GM21447 (cell line): ENCODE measurements around the gene ICAM2.

ENCODE experiments used
- ATAC-seq: cut with Tn5 transposase; IDR thresholded peaks from one replicate; pipeline ENCODE4 v1.9.1; 2021; ENCODE audit not compliant: unreplicated experiment

The ICAM2 gene

GRCh38 chr17:64020056-64020766, at the start of gene ICAM2:
Gene ICAM2 (minus strand): TSS chr17:64020633. CDS start chr17:64006691, 13,942 bp downstream.
- ATAC-seq, result peak; percentile 62

- no peak for ATAC-seq
These were observed 49.8 kb upstream of the ICAM2 start for GRCh38 chr17:64070213-64070612.

- no peak for ATAC-seq
These were observed 48.7 kb upstream of the ICAM2 start for GRCh38 chr17:64069143-64069542.

- no peak for ATAC-seq
These were observed 47.2 kb upstream of the ICAM2 start for GRCh38 chr17:64067657-64068056.

GRCh38 chr17:64066716-64067115, 46.3 kb upstream of the ICAM2 start:
- ATAC-seq, result no peak

- no peak for ATAC-seq
These were observed 44.7 kb upstream of the ICAM2 start for GRCh38 chr17:64065161-64065560.

- ATAC-seq, result no peak
These were observed 43.9 kb upstream of the ICAM2 start for GRCh38 chr17:64064331-64064730.

GRCh38 chr17:64063766-64064224, 43.4 kb upstream of the ICAM2 start:
- no peak for ATAC-seq

- ATAC-seq, result no peak
These were observed 42.7 kb upstream of the ICAM2 start for GRCh38 chr17:64063088-64063487.

- no peak for ATAC-seq
These were observed 40.9 kb upstream of the ICAM2 start for GRCh38 chr17:64061178-64061898.

GRCh38 chr17:64060331-64060730, 39.9 kb upstream of the ICAM2 start:
- no peak for ATAC-seq

GRCh38 chr17:64059756-64060155, 39.3 kb upstream of the ICAM2 start:
- ATAC-seq, result no peak

- ATAC-seq, result no peak
These were observed 38.2 kb upstream of the ICAM2 start for GRCh38 chr17:64058621-64059020.

GRCh38 chr17:64057701-64058263, 37.3 kb upstream of the ICAM2 start:
- ATAC-seq, result no peak

- ATAC-seq, result peak; percentile 74
These were observed 36.0 kb upstream of the ICAM2 start for GRCh38 chr17:64056269-64057005.

- ATAC-seq, result no peak
These were observed 35.0 kb upstream of the ICAM2 start for GRCh38 chr17:64055183-64056142.

GRCh38 chr17:64054304-64054703, 33.9 kb upstream of the ICAM2 start:
- no peak for ATAC-seq

- ATAC-seq, result no peak
These were observed 32.7 kb upstream of the ICAM2 start for GRCh38 chr17:64053101-64053500.

- no peak for ATAC-seq
These were observed 30.7 kb upstream of the ICAM2 start for GRCh38 chr17:64051153-64051552.

- no peak for ATAC-seq
These were observed 28.4 kb upstream of the ICAM2 start for GRCh38 chr17:64048805-64049204.
